ENCODE data around the gene COL20A1. TPM values are rescaled to one million over a fixed set of nuclear protein-coding genes. Genes with fewer than 3 reads are reported as not detected.

COL20A1 gene
- total and polyA plus RNA-seq, 2 of the 13 experiments (the other 11 are each of a cell fraction or from before 2014, with no cell fraction given), result not detected

DNA sequence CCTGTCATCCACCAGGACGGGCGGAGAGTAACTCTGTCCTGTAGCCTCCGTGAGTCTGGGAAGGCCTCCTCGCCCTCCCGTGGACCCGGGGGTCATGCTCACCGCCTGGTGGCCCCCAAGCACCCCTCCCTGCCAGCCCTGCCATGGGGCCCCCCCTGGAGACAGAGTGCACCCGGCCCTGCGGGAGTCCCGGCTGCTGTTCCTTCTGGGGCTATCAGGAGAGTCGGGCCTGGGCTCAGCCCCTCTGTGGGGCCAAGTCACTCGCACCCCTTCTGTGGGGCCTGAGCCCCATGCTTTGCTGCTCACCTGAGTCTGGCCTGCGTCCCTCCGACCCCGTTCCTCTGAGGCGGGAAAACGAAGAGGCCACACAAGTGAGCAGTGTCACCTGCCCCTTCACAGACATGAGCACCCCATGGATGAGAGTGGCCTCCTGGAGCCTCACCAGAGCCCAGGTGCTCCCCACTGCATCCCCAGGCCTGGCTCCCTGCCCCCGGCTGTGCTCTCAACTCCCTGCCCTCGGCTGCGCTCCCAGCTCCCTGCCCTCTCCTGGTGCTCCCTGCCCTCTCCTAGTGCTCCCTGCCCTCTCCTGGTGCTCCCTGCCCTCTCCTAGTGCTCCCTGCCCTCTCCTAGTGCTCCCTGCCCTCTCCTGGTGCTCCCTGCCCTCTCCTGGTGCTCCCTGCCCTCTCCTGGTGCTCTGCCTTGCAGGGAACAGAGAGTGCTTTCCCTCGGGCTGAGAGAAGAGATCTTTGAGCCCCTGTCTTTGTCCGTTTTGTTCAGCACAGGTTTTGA lies 72.8 kb downstream of the COL20A1 start:
- Histone ChIP-seq H3K36me3 (replicated peaks in 1 of 2; ENCODE audit: control insufficient read depth in 1 of 2, insufficient read depth in 2 of 2, low read length in 2 of 2) (no peaks in the 10 kb centered on the region; a peak in 1 of 5 replicates), H3K9ac (ENCODE audit: insufficient read depth, low read depth, low read length) (no peak overlapping the region), H3K27me3 (ENCODE audit: control insufficient read depth in 1 of 2, insufficient read depth in 2 of 2, low read length in 2 of 2) (peaks cover 20 to 82% of the 10 kb centered on the region in 2 experiments), H3K4me3 (replicated peaks in 1 of 3; ENCODE audit: insufficient read depth in 1 of 3, low read depth in 2 of 3, low read length in 3 of 3) (no peak overlapping the region), H3K4me2 (ENCODE audit: low read depth, low read length) (no peak overlapping the region), H3K9me3 (ENCODE audit: low read length) (no peaks in the 10 kb centered on the region), H2AFZ (ENCODE audit: low read length) (no peak overlapping the region), H3K79me2 (ENCODE audit: insufficient read depth, low read length) (no peaks in the 10 kb centered on the region), H4K20me1 (ENCODE audit: insufficient read depth, low read length) (peaks cover 18% of the 10 kb centered on the region; the same call in 1 of the 2 replicates), H3K4me1 (ENCODE audit: insufficient read depth, low read length) (peaks cover 54% of the 10 kb centered on the region), H3K27ac (ENCODE audit: extremely low read length, insufficient read depth, low read length) (no peak overlapping the region)
- ChIA-PET CTCF (ENCODE audit: low intra/inter-chr PET ratio, low total read pairs) (no interaction called here), POLR2A (no interaction called here)
- DNase-seq (ENCODE audit: low spot score) (no peak), ATAC-seq (no peak), FAIRE-seq (no peak)
- WGBS (ENCODE audit: low lambda C conversion rate), result 46% methylated on average over 14 of the region's 22 CpGs
- intact Hi-C loops (cut with micrococcal nuclease; ENCODE audit: unreplicated experiment) (loop anchor here (2.0 kb wide), 1 partner anchor 29 kb away; no protein-coding TSS in a partner anchor), in situ Hi-C loops (cut with HindIII; ENCODE audit: extremely low pct_ligation_motif_present, low pct_unique_long_range_greater_than_20kb) (no loop called here)
- BruUV-seq (replicated peaks), result no TSS peak
- TF ChIP-seq ZNF263 (CRISPR knock-in tag; IDR thresholded peaks at IDR 0.05) (peak; percentile 97), NFIB (CRISPR knock-in tag; IDR thresholded peaks at IDR 0.05; ENCODE audit: borderline replicate concordance) (0 out of 2 replicates have a peak, but pooled peaks have one; percentile 36)
- TF ChIP-seq, protein P1, sequence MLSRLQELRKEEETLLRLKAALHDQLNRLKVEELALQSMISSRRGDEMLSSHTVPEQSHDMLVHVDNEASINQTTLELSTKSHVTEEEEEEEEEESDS (CRISPR knock-in tag; IDR thresholded peaks at IDR 0.05; ENCODE audit: borderline replicate concordance), result no peak

- intact Hi-C loops (cut with micrococcal nuclease; ENCODE audit: unreplicated experiment) (loop anchor here (2.0 kb wide), 1 partner anchor 30 kb away; no protein-coding TSS in a partner anchor), in situ Hi-C loops (cut with HindIII; ENCODE audit: extremely low pct_ligation_motif_present, low pct_unique_long_range_greater_than_20kb) (no loop called here)
- H3K79me2 ChIP-seq (ENCODE audit: insufficient read depth, low read length), result no peaks in the 10 kb centered on the region
- H4K20me1 ChIP-seq (ENCODE audit: insufficient read depth, low read length), result peaks cover 18% of the 10 kb centered on the region; the same call in 1 of the 2 replicates
- CTCF ChIA-PET (ENCODE audit: low intra/inter-chr PET ratio, low total read pairs), result no interaction called here
- H3K4me3 ChIP-seq (replicated peaks in 1 of 3; ENCODE audit: insufficient read depth in 1 of 3, low read depth in 2 of 3, low read length in 3 of 3), result no peak overlapping the region
- no peak overlapping the region for H3K9ac ChIP-seq (ENCODE audit: insufficient read depth, low read depth, low read length)
- H3K36me3 ChIP-seq (replicated peaks in 1 of 2; ENCODE audit: control insufficient read depth in 1 of 2, insufficient read depth in 2 of 2, low read length in 2 of 2), result no peaks in the 10 kb centered on the region; a peak in 1 of 5 replicates
- H3K4me2 ChIP-seq (ENCODE audit: low read depth, low read length), result no peak overlapping the region
- H3K9me3 ChIP-seq (ENCODE audit: low read length), result no peaks in the 10 kb centered on the region
- no peak overlapping the region for H3K27ac ChIP-seq (ENCODE audit: extremely low read length, insufficient read depth, low read length)
- peaks cover 54% of the 10 kb centered on the region for H3K4me1 ChIP-seq (ENCODE audit: insufficient read depth, low read length)
- DNase-seq (ENCODE audit: low spot score), result no peak
- peaks cover 21 to 91% of the 10 kb centered on the region in 2 experiments for H3K27me3 ChIP-seq (ENCODE audit: control insufficient read depth in 1 of 2, insufficient read depth in 2 of 2, low read length in 2 of 2)
- no peak overlapping the region for H2AFZ ChIP-seq (ENCODE audit: low read length)
- FAIRE-seq, result no peak
- 38% methylated on average over 26 of the region's 30 CpGs for WGBS (ENCODE audit: low lambda C conversion rate)
- POLR2A ChIA-PET, result interaction anchor here (1.3 kb wide), 1 partner anchor 12 kb away, joined by 3 read pairs; no protein-coding TSS in a partner anchor
- no TSS peak for BruUV-seq (replicated peaks)
- ATAC-seq, result no peak
- TF ChIP-seq PRDM15 (CRISPR knock-in tag; IDR thresholded peaks at IDR 0.05) (no peak), ZNF547 (CRISPR knock-in tag; IDR thresholded peaks at IDR 0.05) (no peak), RBFOX2 (IDR thresholded peaks at IDR 0.05; ENCODE audit: low read depth, low read length) (no peak), FOXO4 (CRISPR knock-in tag; conservative IDR thresholded peaks at IDR 0.05) (no peak), ZC3H4 (CRISPR knock-in tag; IDR thresholded peaks at IDR 0.05; ENCODE audit: borderline replicate concordance) (no peak), NCOA5 (CRISPR knock-in tag; IDR thresholded peaks at IDR 0.05) (no peak)
Measured at GRCh38 chr20:63366390-63367365, 73.7 kb downstream of the COL20A1 start.
